ENCODE results near the gene LYPLAL1.
"Not testable (repeated sequence)": the region's sequence is repeated elsewhere in the genome, so short reads cannot be mapped to it uniquely, and the experiment has no call there.

LYPLAL1 gene

GRCh38 chr1:219161371-219161770 lies 12.3 kb upstream of the LYPLAL1 start:
- DNase-seq (ENCODE audit: low read depth in 3 of 3, low spot score in 1 of 3): no peak

GRCh38 chr1:219163401-219163954 lies 10.2 kb upstream of the LYPLAL1 start:
- DNase-seq (ENCODE audit: low read depth in 3 of 3, low spot score in 1 of 3): no peak

- no peak for DNase-seq (ENCODE audit: low read depth in 3 of 3, low spot score in 1 of 3)
These were observed 2.3 kb upstream of the LYPLAL1 start for GRCh38 chr1:219171192-219171935.

GRCh38 chr1:219172821-219173220 lies 857 bp upstream of the LYPLAL1 start:
- no peak for DNase-seq (ENCODE audit: low read depth in 3 of 3, low spot score in 1 of 3)

GRCh38 chr1:219173434-219173757 lies 282 bp upstream of the LYPLAL1 start:
- DNase-seq (ENCODE audit: low read depth in 3 of 3, low spot score in 1 of 3): no peak

- no peak for DNase-seq (ENCODE audit: low read depth in 3 of 3, low spot score in 1 of 3)
These were observed 958 bp downstream of the LYPLAL1 start for GRCh38 chr1:219174460-219175211.

- DNase-seq (ENCODE audit: low read depth in 3 of 3, low spot score in 1 of 3): no peak
These were observed 1.5 kb downstream of the LYPLAL1 start for GRCh38 chr1:219175212-219175564.

GRCh38 chr1:219176168-219176567 lies 2.5 kb downstream of the LYPLAL1 start:
- DNase-seq (ENCODE audit: low read depth in 3 of 3, low spot score in 1 of 3): no peak

- DNase-seq (ENCODE audit: low read depth in 3 of 3, low spot score in 1 of 3): no peak
These were observed 3.7 kb downstream of the LYPLAL1 start for GRCh38 chr1:219177363-219177762.

- no peak for DNase-seq (ENCODE audit: low read depth in 3 of 3, low spot score in 1 of 3)
These were observed 4.3 kb downstream of the LYPLAL1 start for GRCh38 chr1:219177940-219178339.

- no peak for DNase-seq (ENCODE audit: low read depth in 3 of 3, low spot score in 1 of 3)
These were observed 5.6 kb downstream of the LYPLAL1 start for GRCh38 chr1:219179293-219179692.

GRCh38 chr1:219184337-219184736 lies 10.7 kb downstream of the LYPLAL1 start:
- DNase-seq (ENCODE audit: low read depth in 3 of 3, low spot score in 1 of 3): no peak

- DNase-seq (ENCODE audit: low read depth in 3 of 3, low spot score in 1 of 3): no peak
These were observed 11.9 kb downstream of the LYPLAL1 start for GRCh38 chr1:219185486-219186117.

GRCh38 chr1:219188331-219188803 lies 14.7 kb downstream of the LYPLAL1 start:
- no peak for DNase-seq (ENCODE audit: low read depth in 3 of 3, low spot score in 1 of 3)

- no peak for DNase-seq (ENCODE audit: low read depth in 3 of 3, low spot score in 1 of 3)
These were observed 15.5 kb downstream of the LYPLAL1 start for GRCh38 chr1:219189021-219189824.

- DNase-seq (ENCODE audit: low read depth in 3 of 3, low spot score in 1 of 3): no peak
These were observed 16.3 kb downstream of the LYPLAL1 start for GRCh38 chr1:219189952-219190351.

- DNase-seq (ENCODE audit: low read depth in 3 of 3, low spot score in 1 of 3): no peak
These were observed 16.9 kb downstream of the LYPLAL1 start for GRCh38 chr1:219190605-219191004.

GRCh38 chr1:219195833-219196232 lies 22.2 kb downstream of the LYPLAL1 start:
- not testable (repeated sequence) for DNase-seq (ENCODE audit: low read depth in 3 of 3, low spot score in 1 of 3)

- no peak for DNase-seq (ENCODE audit: low read depth in 3 of 3, low spot score in 1 of 3)
These were observed 28.0 kb downstream of the LYPLAL1 start for GRCh38 chr1:219201656-219202055.

- no peak for DNase-seq (ENCODE audit: low read depth in 3 of 3, low spot score in 1 of 3)
These were observed 28.9 kb downstream of the LYPLAL1 start for GRCh38 chr1:219202567-219202966.

GRCh38 chr1:219206350-219206749 lies 32.7 kb downstream of the LYPLAL1 start:
- DNase-seq (ENCODE audit: low read depth in 3 of 3, low spot score in 1 of 3): no peak
